Spleen (tissue), 11 donors: ENCODE data around the gene GNAO1. TPM values are rescaled to one million over a fixed set of nuclear protein-coding genes. Genes with fewer than 3 reads are reported as not detected.

Experiments
- DNase-seq: peaks from one replicate; pipeline ENCODE4 v3.0.0-alpha.2; 2020
- H3K27ac ChIP-seq, 8 donors: fragments of 200-600 bp; sonication (generic) in 7 of 8; 1 replicate in 4 of 8; 2 replicates in 4 of 8; pipeline versions ENCODE4 v1.5.0 to v1.8.0; 2016 to 2021; ENCODE audit warnings: inconsistent platforms in 4 of 8, mild to moderate bottlenecking in 4 of 8, moderate library complexity in 1 of 8
- H3K27me3 ChIP-seq, 7 donors: fragments of 200-600 bp; sonication (generic) in 6 of 7; replicated peaks in 1 of 7; 1 replicate in 4 of 7; 2 replicates in 3 of 7; pipeline versions ENCODE4 v1.5.0 to v1.8.0; 2016 to 2021; ENCODE audit warnings: inconsistent platforms in 3 of 7, mild to moderate bottlenecking in 1 of 7
- H3K36me3 ChIP-seq, 6 donors: fragments of 200-600 bp; sonication (generic) in 5 of 6; 1 replicate in 4 of 6; 2 replicates in 2 of 6; pipeline versions ENCODE4 v1.5.0 to v1.8.0; 2016 to 2021; ENCODE audit warnings: inconsistent platforms in 2 of 6
- H3K4me1 ChIP-seq, 6 donors: fragments of 200-600 bp; sonication (generic) in 5 of 6; 1 replicate in 3 of 6; 2 replicates in 3 of 6; pipeline versions ENCODE4 v1.5.0 to v1.8.0; 2016 to 2021; ENCODE audit warnings: inconsistent platforms in 3 of 6
- H3K4me3 ChIP-seq, 8 donors: fragments of 200-600 bp; sonication (generic) in 7 of 8; 1 replicate in 4 of 8; 2 replicates in 4 of 8; pipeline versions ENCODE4 v1.5.0 to v1.8.0; 2016 to 2021; ENCODE audit warnings: inconsistent platforms in 4 of 8, mild to moderate bottlenecking in 4 of 8, moderate library complexity in 2 of 8
- H3K9me3 ChIP-seq, 8 donors: fragments of 200-600 bp; sonication (generic) in 7 of 8; 1 replicate in 4 of 8; 2 replicates in 4 of 8; pipeline versions ENCODE4 v1.5.0 to v1.8.0; 2016 to 2021; ENCODE audit warnings: inconsistent platforms in 4 of 8
- POLR2A ChIP-seq, 3 donors: fragments of 450-650 bp; IDR thresholded peaks; one replicate each; pipeline ENCODE4 v1.5.1; 2017; ENCODE audit warnings: antibody characterized with exemption in 3 of 3, mild to moderate bottlenecking in 1 of 3
- POLR2AphosphoS5 ChIP-seq, 3 donors: sonication (generic); formaldehyde crosslinking; IDR thresholded peaks; one replicate each; pipeline ENCODE4 v1.5.1; 2017; ENCODE audit warnings: antibody characterized with exemption in 3 of 3
- WGBS, 5 donors: extraction: QIAGEN DNeasy Blood & Tissue Kit in 3 of 5; methylation state at CpG; one replicate each; pipeline versions ENCODE4 v1.1.5 to v1.1.7; 2013 to 2018; 5-methylcytosine and 5-hydroxymethylcytosine counted together
- intact Hi-C: fragments of 100-400 bp; cut with DNase I; formaldehyde crosslinking; loops from one replicate; pipeline ENCODE4 v1.15.0; 2023; ENCODE audit warnings: low total_unique reads
- polyA plus RNA-seq, 3 donors: library from polyadenylated mRNA; stranded (reverse); fragments of 200-250 nt; gene quantifications; one replicate each; pipeline ENCODE4 v1.2.1, GENCODE V29; 2013
- total RNA-seq, 7 donors: library from RNA; depleted of rRNA in 3 of 7; stranded (reverse); fragments of >200 nt in 3 of 7; fragmentation: NEBNext Ultra II Directional in 4 of 7; extraction: Animal tissue kit (Norgen Biotek cat#: 25700) in 4 of 7; gene quantifications; one replicate each; pipeline versions ENCODE4 v1.1.0 to v1.2.1, GENCODE V29; 2016 to 2021
- TF ChIP-seq, protein P1 (sequence below), 11 experiments: fragments of 200-600 bp in 7 of 11; fragments of 450-650 bp in 4 of 11; sonication (generic) in 4 of 11; IDR thresholded peaks in 8 of 11; conservative IDR thresholded peaks in 3 of 11; 1 replicate in 7 of 11; 2 replicates in 4 of 11; pipeline versions ENCODE4 v1.4.0 to v1.8.0; 2016 to 2021; ENCODE audit warnings: antibody characterized with exemption in 11 of 11, inconsistent platforms in 4 of 11, mild to moderate bottlenecking in 1 of 11
- donor health status: healthy with polysubstance abuse.
- donor health status: DM: no; HTN: no; CAD: no; lungs with moderate emphysema.
- donor health status: DM: no; HTN: no; CAD: no.
- donor health status: Bipolar disorder and iron deficiency.
- donor health status: healthy.
- donor health status: DM: no; HTN: no; CAD: no.
- donor health status: DM: yes; HTN: yes; CAD: no.

GNAO1 gene
- total and polyA plus RNA-seq, 10 donors: 0.32 to 7.9 (median 4.7) TPM

DNA sequence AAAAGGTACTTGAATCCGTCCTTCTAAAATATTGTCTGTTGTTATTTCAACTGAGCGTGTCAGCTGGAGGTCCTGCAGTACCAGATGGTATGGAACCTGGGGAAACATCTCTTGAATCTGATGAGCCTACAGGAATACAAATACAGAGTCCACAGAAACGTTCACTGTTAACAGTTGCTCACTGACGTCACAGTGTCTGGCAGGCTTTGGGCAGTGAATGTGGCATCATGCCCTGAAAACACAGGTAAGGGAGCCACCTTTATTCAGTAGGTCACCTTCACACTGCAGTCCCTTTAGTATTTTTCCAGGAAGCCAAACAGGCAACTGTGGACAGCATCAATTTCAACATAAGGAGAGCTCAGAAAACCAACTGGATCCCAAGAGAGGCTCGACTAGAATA lies 177.9 kb downstream of the GNAO1 start:
- peaks cover 10 to 31% (median 18%) of the 10 kb centered on the region in 6 donors for H3K4me1 ChIP-seq
- H3K27ac ChIP-seq: no peak overlapping the region
- intact Hi-C loops: no loop called here
- no peak for DNase-seq
- WGBS, 5 donors: 85 to 98% (median 97%) methylated on average over 5 of the region's 5 CpGs
- H3K4me3 ChIP-seq: no peak overlapping the region
- no peaks in the 10 kb centered on the region for H3K9me3 ChIP-seq
- TF ChIP-seq POLR2A (IDR thresholded peaks at IDR 0.05) (no peak), POLR2AphosphoS5 (IDR thresholded peaks at IDR 0.05) (no peak)
- TF ChIP-seq, protein P1, sequence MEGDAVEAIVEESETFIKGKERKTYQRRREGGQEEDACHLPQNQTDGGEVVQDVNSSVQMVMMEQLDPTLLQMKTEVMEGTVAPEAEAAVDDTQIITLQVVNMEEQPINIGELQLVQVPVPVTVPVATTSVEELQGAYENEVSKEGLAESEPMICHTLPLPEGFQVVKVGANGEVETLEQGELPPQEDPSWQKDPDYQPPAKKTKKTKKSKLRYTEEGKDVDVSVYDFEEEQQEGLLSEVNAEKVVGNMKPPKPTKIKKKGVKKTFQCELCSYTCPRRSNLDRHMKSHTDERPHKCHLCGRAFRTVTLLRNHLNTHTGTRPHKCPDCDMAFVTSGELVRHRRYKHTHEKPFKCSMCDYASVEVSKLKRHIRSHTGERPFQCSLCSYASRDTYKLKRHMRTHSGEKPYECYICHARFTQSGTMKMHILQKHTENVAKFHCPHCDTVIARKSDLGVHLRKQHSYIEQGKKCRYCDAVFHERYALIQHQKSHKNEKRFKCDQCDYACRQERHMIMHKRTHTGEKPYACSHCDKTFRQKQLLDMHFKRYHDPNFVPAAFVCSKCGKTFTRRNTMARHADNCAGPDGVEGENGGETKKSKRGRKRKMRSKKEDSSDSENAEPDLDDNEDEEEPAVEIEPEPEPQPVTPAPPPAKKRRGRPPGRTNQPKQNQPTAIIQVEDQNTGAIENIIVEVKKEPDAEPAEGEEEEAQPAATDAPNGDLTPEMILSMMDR (IDR thresholded peaks at IDR 0.05 in 8 of 11, conservative IDR thresholded peaks at IDR 0.05 in 3 of 11): no peak
- H3K36me3 ChIP-seq: peaks cover 6 to 95% (median 55%) of the 10 kb centered on the region in 6 donors
- H3K27me3 ChIP-seq: no peaks in the 10 kb centered on the region

DNA sequence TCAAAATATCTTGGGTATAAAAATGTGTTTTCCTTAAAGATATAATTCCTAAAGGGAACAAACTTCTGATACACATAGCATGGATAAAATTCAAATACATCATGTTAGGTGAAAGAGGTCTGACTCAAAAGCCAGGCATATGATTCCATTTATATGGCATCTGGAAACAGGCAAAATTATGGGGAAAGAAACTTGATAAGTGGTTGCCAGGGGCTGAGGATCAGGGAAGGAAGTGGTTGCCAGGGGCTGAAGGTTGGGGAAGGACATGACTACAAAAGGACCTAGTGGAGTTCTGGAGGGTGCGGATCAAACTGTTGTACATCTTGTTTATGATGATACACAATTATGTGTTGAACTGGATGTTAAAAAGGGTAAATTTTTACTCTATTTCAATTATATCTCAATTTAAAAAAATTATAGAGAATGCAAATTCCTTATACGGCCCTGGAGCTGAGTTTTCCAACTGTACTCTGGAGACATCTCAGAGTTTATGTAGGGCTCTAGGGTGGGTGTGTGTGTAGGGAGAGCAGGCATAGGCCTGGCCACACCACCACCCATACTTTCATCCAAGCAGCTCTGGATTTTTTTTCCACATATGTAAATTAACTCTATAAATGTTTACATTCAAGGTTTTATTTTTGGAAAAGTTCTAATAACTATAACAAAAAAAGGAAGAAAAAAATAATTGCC lies 179.0 kb downstream of the GNAO1 start:
- 74 to 85% (median 75%) methylated on average over 2 of the region's 2 CpGs for WGBS, 5 donors

DNA sequence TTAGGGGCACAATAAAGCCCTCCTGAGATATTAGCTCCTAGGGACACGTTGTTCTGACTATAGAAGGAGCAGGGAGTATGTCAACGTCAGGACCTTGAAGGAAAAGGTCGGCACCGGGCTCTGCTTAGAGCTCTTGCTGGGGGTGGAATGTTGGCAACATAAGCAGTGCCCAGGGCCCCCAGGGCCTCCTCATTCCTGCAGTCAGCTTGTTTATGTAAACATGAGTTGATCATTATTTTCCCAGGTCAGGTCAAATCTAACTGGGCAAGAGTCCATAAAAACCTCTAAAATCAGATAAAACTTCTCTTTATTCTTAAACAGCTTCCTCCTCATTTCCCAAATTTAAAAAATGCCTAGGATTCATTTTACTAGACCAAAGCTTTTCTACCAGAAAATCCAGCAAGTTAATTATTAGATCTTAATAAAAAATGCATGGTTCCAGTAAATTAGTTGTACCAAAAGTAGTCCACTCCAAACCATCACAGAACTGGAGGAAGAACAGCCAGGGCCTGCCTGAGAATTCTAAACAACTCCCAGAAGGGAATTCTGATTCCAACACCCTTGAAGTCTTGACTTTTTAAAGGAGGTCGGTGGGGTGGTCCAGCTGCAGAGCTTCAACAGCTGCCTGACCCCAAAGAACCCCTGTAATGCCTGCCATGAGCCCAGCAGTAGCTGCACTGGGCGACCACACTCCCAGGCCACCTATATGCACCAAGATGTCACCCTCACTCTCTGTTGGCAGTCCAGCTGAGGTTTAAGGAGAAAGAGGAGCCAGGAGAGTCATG lies 179.8 kb downstream of the GNAO1 start:
- peaks cover 10 to 31% (median 18%) of the 10 kb centered on the region in 6 donors for H3K4me1 ChIP-seq
- no peak overlapping the region for H3K4me3 ChIP-seq
- 61 to 84% (median 75%) methylated on average over 6 of the region's 6 CpGs for WGBS, 5 donors
- no peaks in the 10 kb centered on the region for H3K27me3 ChIP-seq
- intact Hi-C loops: no loop called here
- peaks cover 6 to 91% (median 46%) of the 10 kb centered on the region in 6 donors for H3K36me3 ChIP-seq
- peak overlapping the region in 5 of 8 donors; percentile 8 to 49 (median 37) for H3K27ac ChIP-seq
- no peak for TF ChIP-seq POLR2A (IDR thresholded peaks at IDR 0.05)
- TF ChIP-seq POLR2AphosphoS5 (IDR thresholded peaks at IDR 0.05): no peak
- DNase-seq: no peak
- no peaks in the 10 kb centered on the region for H3K9me3 ChIP-seq

More for the DNA sequence above, 179.0 kb downstream of the GNAO1 start:
- Histone ChIP-seq H3K27ac (peak overlapping the region in 4 of 8 donors; percentile 25 to 46 (median 32)), H3K27me3 (no peaks in the 10 kb centered on the region), H3K4me1 (peaks cover 10 to 31% (median 18%) of the 10 kb centered on the region in 6 donors), H3K4me3 (no peak overlapping the region), H3K9me3 (no peaks in the 10 kb centered on the region), H3K36me3 (peaks cover 6 to 94% (median 48%) of the 10 kb centered on the region in 6 donors)
- no peak for TF ChIP-seq POLR2AphosphoS5 (IDR thresholded peaks at IDR 0.05)
- no peak for TF ChIP-seq POLR2A (IDR thresholded peaks at IDR 0.05)
- TF ChIP-seq, protein P1 (IDR thresholded peaks at IDR 0.05 in 8 of 11, conservative IDR thresholded peaks at IDR 0.05 in 3 of 11): no peak
- intact Hi-C loops: no loop called here
- no peak for DNase-seq

DNA sequence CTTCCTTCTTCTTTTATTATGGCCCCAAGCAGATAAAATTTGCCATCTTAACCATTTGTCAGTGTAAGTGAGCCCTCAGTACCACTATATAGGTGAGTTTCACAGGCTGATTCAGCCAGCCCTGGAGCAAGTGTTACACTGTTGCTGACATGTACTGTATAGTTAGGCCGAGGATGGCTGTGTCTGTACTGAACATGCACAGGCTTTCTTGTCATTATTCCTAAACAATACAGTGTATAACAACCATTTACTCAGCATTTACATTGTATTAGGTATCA lies 180.3 kb downstream of the GNAO1 start:
- Histone ChIP-seq H3K36me3 (peaks cover 6 to 87% (median 44%) of the 10 kb centered on the region in 6 donors), H3K4me1 (peaks cover 10 to 31% (median 18%) of the 10 kb centered on the region in 6 donors), H3K9me3 (no peaks in the 10 kb centered on the region), H3K4me3 (no peak overlapping the region), H3K27ac (peak overlapping the region in 4 of 8 donors; percentile 25 to 49 (median 42)), H3K27me3 (no peaks in the 10 kb centered on the region)
- TF ChIP-seq POLR2AphosphoS5 (IDR thresholded peaks at IDR 0.05) (no peak), POLR2A (IDR thresholded peaks at IDR 0.05) (no peak)
- TF ChIP-seq, protein P1 (IDR thresholded peaks at IDR 0.05 in 8 of 11, conservative IDR thresholded peaks at IDR 0.05 in 3 of 11): no peak
- intact Hi-C loops: no loop called here
- WGBS, 5 donors: 79 to 97% (median 95%) methylated on average over 1 of the region's 1 CpG
- no peak for DNase-seq
